Measurements from ENCODE around the gene PRKACG. TPM values are rescaled to one million over a fixed set of nuclear protein-coding genes. Genes with fewer than 3 reads are reported as not detected.
A peak's percentile ranks its signal among the peaks of the same experiment; 100 is the strongest.

Gene PRKACG
- total and polyA plus RNA-seq, 8 donors, result not detected

DNA sequence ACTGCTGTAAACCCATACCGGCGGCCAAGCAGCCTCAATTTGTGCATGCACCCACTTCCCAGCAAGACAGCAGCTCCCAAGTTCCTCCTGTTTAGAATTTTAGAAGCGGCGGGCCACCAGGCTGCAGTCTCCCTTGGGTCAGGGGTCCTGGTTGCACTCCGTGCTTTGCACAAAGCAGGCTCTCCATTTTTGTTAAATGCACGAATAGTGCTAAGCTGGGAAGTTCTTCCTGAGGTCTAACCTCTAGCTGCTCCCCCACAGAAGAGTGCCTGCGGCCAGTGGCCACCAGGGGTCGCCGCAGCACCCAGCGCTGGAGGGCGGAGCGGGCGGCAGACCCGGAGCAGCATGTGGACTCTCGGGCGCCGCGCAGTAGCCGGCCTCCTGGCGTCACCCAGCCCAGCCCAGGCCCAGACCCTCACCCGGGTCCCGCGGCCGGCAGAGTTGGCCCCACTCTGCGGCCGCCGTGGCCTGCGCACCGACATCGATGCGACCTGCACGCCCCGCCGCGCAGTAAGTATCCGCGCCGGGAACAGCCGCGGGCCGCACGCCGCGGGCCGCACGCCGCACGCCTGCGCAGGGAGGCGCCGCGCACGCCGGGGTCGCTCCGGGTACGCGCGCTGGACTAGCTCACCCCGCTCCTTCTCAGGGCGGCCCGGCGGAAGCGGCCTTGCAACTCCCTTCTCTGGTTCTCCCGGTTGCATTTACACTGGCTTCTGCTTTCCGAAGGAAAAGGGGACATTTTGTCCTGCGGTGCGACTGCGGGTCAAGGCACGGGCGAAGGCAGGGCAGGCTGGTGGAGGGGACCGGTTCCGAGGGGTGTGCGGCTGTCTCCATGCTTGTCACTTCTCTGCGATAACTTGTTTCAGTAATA lies 21.8 kb upstream of the PRKACG start, which contains the start of gene FXN:
Gene FXN (plus strand): TSS at position 315 of the 871 bp plus-strand sequence. CDS start 31 bp downstream, at position 346.
- ATAC-seq, result peak; percentile 95 to 96 (median 96)
- Histone ChIP-seq H3K4me1 (peaks cover 0 to 3% (median 0%) of the 10 kb centered on the region in 3 donors), H3K9me3 (no peaks in the 10 kb centered on the region), H3K4me3 (peak within 1 kb of the TSS; percentile 47 to 77 (median 70)), H3K36me3 (no peaks in the 10 kb centered on the region), H3K27me3 (no peaks in the 10 kb centered on the region), H3K27ac (peak within 1 kb of the TSS; percentile 66 to 81 (median 78))
- WGBS, 2 donors, result 1% methylated on average over 71 to 75 of the region's 75 CpGs
- intact Hi-C loops (cut with DNase I), result no loop called here
- DNase-seq, result peak; percentile 73 to 95 (median 86)
- TF ChIP-seq, protein P1, sequence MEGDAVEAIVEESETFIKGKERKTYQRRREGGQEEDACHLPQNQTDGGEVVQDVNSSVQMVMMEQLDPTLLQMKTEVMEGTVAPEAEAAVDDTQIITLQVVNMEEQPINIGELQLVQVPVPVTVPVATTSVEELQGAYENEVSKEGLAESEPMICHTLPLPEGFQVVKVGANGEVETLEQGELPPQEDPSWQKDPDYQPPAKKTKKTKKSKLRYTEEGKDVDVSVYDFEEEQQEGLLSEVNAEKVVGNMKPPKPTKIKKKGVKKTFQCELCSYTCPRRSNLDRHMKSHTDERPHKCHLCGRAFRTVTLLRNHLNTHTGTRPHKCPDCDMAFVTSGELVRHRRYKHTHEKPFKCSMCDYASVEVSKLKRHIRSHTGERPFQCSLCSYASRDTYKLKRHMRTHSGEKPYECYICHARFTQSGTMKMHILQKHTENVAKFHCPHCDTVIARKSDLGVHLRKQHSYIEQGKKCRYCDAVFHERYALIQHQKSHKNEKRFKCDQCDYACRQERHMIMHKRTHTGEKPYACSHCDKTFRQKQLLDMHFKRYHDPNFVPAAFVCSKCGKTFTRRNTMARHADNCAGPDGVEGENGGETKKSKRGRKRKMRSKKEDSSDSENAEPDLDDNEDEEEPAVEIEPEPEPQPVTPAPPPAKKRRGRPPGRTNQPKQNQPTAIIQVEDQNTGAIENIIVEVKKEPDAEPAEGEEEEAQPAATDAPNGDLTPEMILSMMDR (IDR thresholded peaks at IDR 0.05), result peak; percentile 98 to 99 (median 99)
- FAIRE-seq, result no peak

DNA sequence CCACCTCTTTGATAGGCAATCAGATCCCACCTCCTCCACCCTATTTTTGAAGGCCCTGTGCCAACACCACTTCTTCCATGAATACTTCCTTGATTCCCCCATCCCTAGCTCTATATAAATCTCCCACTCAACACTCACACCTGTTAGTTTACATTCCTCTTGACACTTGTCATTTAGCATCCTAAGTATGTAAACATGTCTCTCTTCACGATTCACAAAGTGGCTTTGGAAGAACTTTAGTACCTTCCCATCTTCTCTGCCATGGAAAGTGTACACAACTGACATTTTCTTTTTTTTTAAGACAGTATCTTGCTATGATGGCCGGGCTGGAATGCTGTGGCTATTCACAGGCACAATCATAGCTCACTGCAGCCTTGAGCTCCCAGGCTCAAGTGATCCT lies 20.2 kb upstream of the PRKACG start:
- no peak for ATAC-seq

DNA sequence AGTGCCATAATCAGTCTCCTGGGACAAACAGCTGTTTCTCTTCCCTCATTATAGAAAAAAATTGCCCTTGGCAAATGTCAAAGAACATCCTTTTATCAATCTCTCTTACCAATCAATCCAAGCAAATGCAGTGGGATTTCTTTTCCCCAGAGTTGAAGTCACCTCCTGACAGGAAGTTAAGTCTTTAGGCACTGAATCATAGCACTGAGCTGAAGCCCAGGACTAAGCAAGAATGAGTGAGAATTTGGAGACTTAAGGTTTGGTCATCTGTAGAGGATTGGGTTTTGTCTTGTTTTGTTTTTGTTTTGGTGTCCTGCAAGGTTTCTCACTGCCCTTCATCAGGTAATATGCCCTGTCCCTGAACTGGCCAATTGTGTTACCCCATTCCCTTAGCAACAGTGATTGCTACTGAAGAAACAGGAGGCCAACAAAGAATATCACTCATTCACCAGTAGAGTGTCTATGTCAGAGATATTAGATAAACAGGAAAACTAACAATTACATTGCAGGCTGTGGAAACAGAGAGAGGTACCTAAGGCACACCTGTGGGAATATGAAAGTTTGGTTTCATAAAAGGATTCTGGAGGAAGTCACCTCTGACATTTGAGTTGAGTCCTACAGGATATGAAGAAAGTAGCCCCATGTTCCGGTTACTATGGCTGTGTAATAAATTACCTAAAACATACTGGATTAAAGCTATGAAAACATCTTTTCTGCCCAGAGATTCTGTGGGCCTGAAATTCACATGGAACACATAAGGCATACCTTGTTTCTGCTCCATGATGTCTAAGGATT lies 17.1 kb upstream of the PRKACG start:
- ATAC-seq (no peak), DNase-seq (no peak), FAIRE-seq (no peak)
- no peak overlapping the region for H3K4me3 ChIP-seq
- intact Hi-C loops (cut with DNase I), result no loop called here
- no peaks in the 10 kb centered on the region for H3K9me3 ChIP-seq
- no peak overlapping the region for H3K27ac ChIP-seq
- H3K27me3 ChIP-seq, result no peaks in the 10 kb centered on the region
- H3K4me1 ChIP-seq, result peaks cover 0 to 3% (median 2%) of the 10 kb centered on the region in 3 donors
- TF ChIP-seq, protein P1 (IDR thresholded peaks at IDR 0.05), result no peak
- WGBS, 2 donors, result 71 to 78% methylated on average over 1 of the region's 1 CpG
- H3K36me3 ChIP-seq, result no peaks in the 10 kb centered on the region

More for the DNA sequence above, 20.2 kb upstream of the PRKACG start:
- Histone ChIP-seq H3K36me3 (no peaks in the 10 kb centered on the region), H3K4me3 (no peak overlapping the region), H3K4me1 (peaks cover 0 to 3% (median 0%) of the 10 kb centered on the region in 3 donors), H3K27me3 (no peaks in the 10 kb centered on the region), H3K27ac (no peak overlapping the region), H3K9me3 (no peaks in the 10 kb centered on the region)
- WGBS, 2 donors, result 42 to 53% methylated on average over 2 of the region's 2 CpGs
- intact Hi-C loops (cut with DNase I), result no loop called here
- TF ChIP-seq, protein P1 (IDR thresholded peaks at IDR 0.05), result no peak
- DNase-seq (no peak), FAIRE-seq (no peak)

DNA sequence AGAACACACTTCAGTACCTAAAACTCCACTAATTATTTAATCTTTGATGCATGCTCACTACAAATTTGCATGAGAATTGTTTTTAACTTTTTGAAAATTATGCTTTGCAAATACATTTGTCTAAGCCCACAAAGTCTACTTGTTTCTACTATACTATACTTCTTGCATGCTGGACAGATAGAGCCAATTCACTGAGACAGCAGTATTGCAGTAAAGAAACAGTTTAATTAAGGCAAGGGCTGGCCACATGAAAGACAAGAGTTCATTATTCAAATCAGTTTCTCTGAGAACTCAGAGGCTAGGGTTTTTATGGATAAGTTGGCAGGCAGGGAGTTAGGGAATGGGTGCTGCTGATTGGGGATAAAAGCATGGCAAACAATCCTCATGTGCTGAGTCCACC lies 15.6 kb upstream of the PRKACG start:
- Histone ChIP-seq H3K36me3 (no peaks in the 10 kb centered on the region), H3K27me3 (no peaks in the 10 kb centered on the region), H3K9me3 (no peaks in the 10 kb centered on the region), H3K27ac (no peak overlapping the region), H3K4me3 (no peak overlapping the region), H3K4me1 (peaks cover 0 to 2% (median 0%) of the 10 kb centered on the region in 3 donors)
- FAIRE-seq (no peak), DNase-seq (no peak), ATAC-seq (no peak)
- intact Hi-C loops (cut with DNase I), result no loop called here
- TF ChIP-seq, protein P1 (IDR thresholded peaks at IDR 0.05), result no peak
